HEK293T (cell line): ENCODE results near the gene ZNF341.
A peak's percentile ranks its signal among the peaks of the same experiment; 100 is the strongest.

ENCODE experiments used
- CTCF ChIA-PET: fragments of 350-600 bp; formaldehyde crosslinking; extraction: SDS; loops from one replicate; lab custom pipeline; 2021; ENCODE audit warnings: antibody characterized with exemption, inconsistent platforms; lab: Yijun Ruan, JAX
- POLR2A ChIA-PET: fragments of 350-600 bp; formaldehyde crosslinking; extraction: SDS; loops from one replicate; lab custom pipeline; 2020; ENCODE audit warnings: antibody characterized with exemption, inconsistent platforms; lab: Yijun Ruan, JAX
- DNase-seq: peaks from one replicate; pipeline ENCODE4 v3.0.0; 2012; ENCODE audit warnings: mixed read lengths; ENCODE audit errors: extremely low spot score
- ARNT ChIP-seq: fragments of 450-650 bp; IDR thresholded peaks from 2 replicates; pipeline ENCODE4 v1.6.1; 2017; ENCODE audit warnings: mild to moderate bottlenecking
- BHLHE40 ChIP-seq: fragments of 450-650 bp; IDR thresholded peaks from 2 replicates; pipeline ENCODE4 v1.6.1; 2016; ENCODE audit warnings: mild to moderate bottlenecking, moderate library complexity, borderline replicate concordance
- CTBP1 ChIP-seq: fragments of 450-650 bp; IDR thresholded peaks from 2 replicates; pipeline ENCODE4 v1.6.1; 2016; ENCODE audit warnings: borderline replicate concordance
- ELF4 ChIP-seq: fragments of 450-650 bp; IDR thresholded peaks from 2 replicates; pipeline ENCODE4 v1.6.1; 2017; ENCODE audit warnings: antibody characterized with exemption
- FOXA1 ChIP-seq: fragments of 450-650 bp; IDR thresholded peaks from 2 replicates; pipeline ENCODE4 v1.6.1; 2016; ENCODE audit warnings: mild to moderate bottlenecking
- FOXK2 ChIP-seq: fragments of 450-650 bp; IDR thresholded peaks from 2 replicates; pipeline ENCODE4 v1.6.1; 2016; ENCODE audit warnings: mild to moderate bottlenecking
- FOXM1 ChIP-seq: fragments of 450-650 bp; IDR thresholded peaks from 2 replicates; pipeline ENCODE4 v1.6.1; 2017; ENCODE audit warnings: mild to moderate bottlenecking, borderline replicate concordance
- HDGF ChIP-seq: fragments of 450-650 bp; IDR thresholded peaks from 2 replicates; pipeline ENCODE4 v1.6.1; 2017; ENCODE audit warnings: antibody characterized with exemption, borderline replicate concordance
- L3MBTL2 ChIP-seq: fragments of 450-650 bp; conservative IDR thresholded peaks from 2 replicates; pipeline ENCODE4 v1.6.1; 2016; ENCODE audit warnings: mild to moderate bottlenecking
- LEF1 ChIP-seq: fragments of 450-650 bp; IDR thresholded peaks from 2 replicates; pipeline ENCODE4 v1.6.1; 2017; ENCODE audit warnings: mild to moderate bottlenecking, borderline replicate concordance
- NFRKB ChIP-seq: fragments of 450-650 bp; IDR thresholded peaks from 2 replicates; pipeline ENCODE4 v1.6.1; 2016; ENCODE audit warnings: mild to moderate bottlenecking, moderate library complexity
- SP1 ChIP-seq: fragments of 450-650 bp; IDR thresholded peaks from 2 replicates; pipeline ENCODE4 v1.6.1; 2017
- SUZ12 ChIP-seq: fragments of 450-650 bp; IDR thresholded peaks from 2 replicates; pipeline ENCODE4 v1.6.1; 2016; ENCODE audit warnings: mild to moderate bottlenecking
- TARDBP ChIP-seq: fragments of 450-650 bp; IDR thresholded peaks from 2 replicates; pipeline ENCODE4 v1.6.1; 2016
- ZNF384 ChIP-seq: fragments of 450-650 bp; IDR thresholded peaks from 2 replicates; pipeline ENCODE4 v1.6.1; 2016
- TF ChIP-seq, protein P1 (sequence below): fragments of 450-650 bp; IDR thresholded peaks from 2 replicates; pipeline ENCODE4 v1.6.1; 2016

ZNF341 gene

DNA sequence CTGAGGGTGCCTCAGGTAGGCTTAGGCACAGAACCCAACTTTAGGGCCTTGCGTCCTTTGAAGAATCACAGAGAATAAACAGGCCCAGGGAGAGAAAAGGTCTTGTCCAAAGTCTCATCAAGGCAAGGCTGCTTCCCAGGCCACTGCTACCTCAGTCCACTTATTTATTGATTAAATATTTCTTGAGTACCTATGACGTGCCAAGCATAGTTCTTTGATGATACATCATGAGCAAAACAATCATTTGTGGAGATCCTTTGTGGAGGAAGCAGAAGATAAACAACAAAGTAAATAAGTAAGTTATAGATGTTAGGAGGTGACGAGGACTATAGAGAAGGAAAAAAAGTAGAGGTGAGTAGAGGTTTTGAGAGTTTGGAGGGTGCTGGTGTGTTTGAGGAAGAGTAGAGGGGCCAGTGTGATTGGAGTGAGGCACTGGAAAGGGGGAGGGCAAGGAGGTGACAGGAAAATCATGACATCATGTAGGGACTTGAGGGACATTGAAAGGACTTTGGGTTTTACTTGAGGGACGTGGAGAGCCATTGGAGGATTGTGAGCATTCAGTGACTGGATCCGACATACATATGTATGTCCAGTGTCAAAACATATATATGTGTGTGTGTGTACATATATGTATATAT is 65.2 kb downstream of the ZNF341 start:
- TF ChIP-seq FOXA1 = no peak
- no peak for TF ChIP-seq ZNF384
- TF ChIP-seq HDGF = no peak
- no peak for TF ChIP-seq FOXM1
- TF ChIP-seq BHLHE40 = no peak
- no peak for TF ChIP-seq ARNT
- TF ChIP-seq, protein P1, sequence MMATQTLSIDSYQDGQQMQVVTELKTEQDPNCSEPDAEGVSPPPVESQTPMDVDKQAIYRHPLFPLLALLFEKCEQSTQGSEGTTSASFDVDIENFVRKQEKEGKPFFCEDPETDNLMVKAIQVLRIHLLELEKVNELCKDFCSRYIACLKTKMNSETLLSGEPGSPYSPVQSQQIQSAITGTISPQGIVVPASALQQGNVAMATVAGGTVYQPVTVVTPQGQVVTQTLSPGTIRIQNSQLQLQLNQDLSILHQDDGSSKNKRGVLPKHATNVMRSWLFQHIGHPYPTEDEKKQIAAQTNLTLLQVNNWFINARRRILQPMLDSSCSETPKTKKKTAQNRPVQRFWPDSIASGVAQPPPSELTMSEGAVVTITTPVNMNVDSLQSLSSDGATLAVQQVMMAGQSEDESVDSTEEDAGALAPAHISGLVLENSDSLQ = no peak
- TF ChIP-seq TARDBP = no peak
- TF ChIP-seq CTBP1 = no peak
- no peak for TF ChIP-seq ELF4
- TF ChIP-seq SUZ12 = no peak
- TF ChIP-seq L3MBTL2 = no peak
- TF ChIP-seq FOXK2 = no peak
- no peak for TF ChIP-seq LEF1
- no peak for TF ChIP-seq SP1
- no peak for TF ChIP-seq NFRKB
- CTCF ChIA-PET = no interaction called here
- POLR2A ChIA-PET = no interaction called here
- DNase-seq = no peak

DNA sequence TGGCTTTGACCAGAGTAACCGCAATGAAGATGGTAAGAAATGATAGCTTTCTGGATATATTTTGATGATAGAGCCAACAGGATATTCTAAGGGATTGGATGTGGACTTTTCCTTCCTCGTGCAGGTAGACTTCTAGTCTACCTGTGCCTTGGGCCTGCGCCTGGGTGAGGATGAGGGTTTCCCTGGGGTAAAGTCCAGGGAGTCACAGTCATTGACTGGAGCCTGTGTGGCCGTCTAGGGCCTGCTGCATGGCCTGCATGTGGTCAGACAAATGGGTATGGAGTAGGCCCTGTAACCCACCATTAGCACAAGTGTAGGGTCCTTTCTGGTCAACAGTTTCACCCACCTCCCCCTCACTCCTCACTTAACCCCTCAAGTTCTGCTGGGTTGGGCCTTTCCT is 66.6 kb downstream of the ZNF341 start:
- POLR2A ChIA-PET = no interaction called here
- CTCF ChIA-PET = no interaction called here
- DNase-seq = no peak
- TF ChIP-seq LEF1 = no peak
- TF ChIP-seq FOXA1 = no peak
- TF ChIP-seq FOXK2 = no peak
- TF ChIP-seq ELF4 = no peak
- TF ChIP-seq SUZ12 = no peak
- no peak for TF ChIP-seq HDGF
- no peak for TF ChIP-seq FOXM1

DNA sequence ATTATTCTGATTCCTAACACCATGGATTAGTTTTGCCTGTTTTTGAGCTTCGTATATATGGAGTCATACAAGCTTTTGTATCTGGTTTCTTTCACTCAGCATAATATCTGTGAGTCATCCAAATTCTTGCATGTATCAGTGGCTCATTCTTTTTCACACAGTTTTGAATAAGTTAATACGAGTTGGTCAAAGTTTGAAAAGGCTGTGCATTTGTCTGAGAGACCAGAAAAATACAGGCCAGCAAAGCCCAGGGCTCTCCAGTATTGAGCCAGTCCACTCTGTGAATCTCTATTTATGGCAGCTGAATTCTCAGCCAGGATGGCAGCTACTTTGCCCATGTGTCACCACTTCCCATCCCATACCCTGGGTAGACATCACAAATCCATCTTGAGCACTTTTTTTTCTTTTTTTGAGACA is 72.1 kb downstream of the ZNF341 start:
- no peak for DNase-seq
- TF ChIP-seq FOXK2 (no peak), FOXA1 (no peak), NFRKB (no peak), ZNF384 (no peak), CTBP1 (no peak), TARDBP (no peak), ELF4 (no peak), SUZ12 (no peak), LEF1 (no peak), FOXM1 (no peak), BHLHE40 (no peak), SP1 (no peak), ARNT (no peak), L3MBTL2 (no peak)
- TF ChIP-seq, protein P1 = no peak
- CTCF ChIA-PET = no interaction called here
- POLR2A ChIA-PET = interaction anchor here (1.3 kb wide), 1 partner anchor 10 kb away, joined by 4 read pairs; no protein-coding TSS in a partner anchor

DNA sequence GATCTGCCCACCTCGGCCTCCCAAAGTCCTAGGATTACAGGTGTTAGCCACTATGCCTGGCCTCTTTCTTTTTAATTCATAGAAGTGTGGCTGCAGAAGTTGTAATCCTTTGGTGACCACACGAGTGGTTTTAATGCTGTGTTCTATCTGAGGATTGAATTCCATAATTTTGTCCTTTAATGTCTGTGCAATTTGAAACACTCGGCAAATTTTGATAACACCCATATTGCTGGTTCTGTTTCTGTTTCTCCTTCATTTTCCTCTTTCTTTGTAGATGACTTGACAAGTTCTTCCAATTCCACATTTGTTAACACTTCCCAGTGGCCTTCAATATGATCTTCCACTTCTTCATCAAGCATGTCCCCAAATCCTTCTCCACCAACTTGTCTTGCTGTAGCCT is 76.6 kb downstream of the ZNF341 start:
- CTCF ChIA-PET = no interaction called here
- TF ChIP-seq L3MBTL2 (no peak), NFRKB (no peak), FOXK2 (no peak), BHLHE40 (no peak), SP1 (no peak), ZNF384 (no peak), TARDBP (no peak), SUZ12 (no peak), ARNT (no peak), FOXA1 (no peak), FOXM1 (no peak), CTBP1 (no peak), LEF1 (no peak), HDGF (no peak), ELF4 (no peak)
- TF ChIP-seq, protein P1 = no peak
- POLR2A ChIA-PET = no interaction called here
- DNase-seq = no peak

DNA sequence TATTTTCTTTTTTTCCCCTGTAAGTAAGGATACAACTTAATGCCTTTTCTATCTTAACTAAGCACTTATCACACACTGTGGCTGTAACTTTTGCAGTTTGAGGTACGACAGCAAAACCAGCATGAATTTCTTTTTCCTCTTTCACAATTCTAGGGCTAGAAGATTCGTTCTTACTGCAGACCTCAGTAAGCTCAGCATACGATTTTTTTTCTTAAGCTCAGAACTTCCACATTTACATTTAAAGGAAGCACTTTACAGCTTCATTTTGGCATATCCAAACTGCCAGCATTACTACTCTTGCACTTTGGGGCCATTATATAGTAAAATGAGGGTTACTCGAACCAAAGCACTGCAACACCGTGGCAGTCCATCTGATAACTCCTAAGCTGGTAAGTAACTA is 78.5 kb downstream of the ZNF341 start:
- ChIA-PET POLR2A (interaction anchor here (3.5 kb wide), 1 partner anchor 302 kb away, joined by 10 read pairs; the partner anchor contains the start of gene EIF2S2), CTCF (interaction anchor here (0.6 to 1.1 kb wide), 2 partner anchors 16 to 345 kb away, joined by 3 read pairs; no protein-coding TSS in a partner anchor)
- no peak for TF ChIP-seq ELF4
- no peak for TF ChIP-seq FOXM1
- no peak for DNase-seq

DNA sequence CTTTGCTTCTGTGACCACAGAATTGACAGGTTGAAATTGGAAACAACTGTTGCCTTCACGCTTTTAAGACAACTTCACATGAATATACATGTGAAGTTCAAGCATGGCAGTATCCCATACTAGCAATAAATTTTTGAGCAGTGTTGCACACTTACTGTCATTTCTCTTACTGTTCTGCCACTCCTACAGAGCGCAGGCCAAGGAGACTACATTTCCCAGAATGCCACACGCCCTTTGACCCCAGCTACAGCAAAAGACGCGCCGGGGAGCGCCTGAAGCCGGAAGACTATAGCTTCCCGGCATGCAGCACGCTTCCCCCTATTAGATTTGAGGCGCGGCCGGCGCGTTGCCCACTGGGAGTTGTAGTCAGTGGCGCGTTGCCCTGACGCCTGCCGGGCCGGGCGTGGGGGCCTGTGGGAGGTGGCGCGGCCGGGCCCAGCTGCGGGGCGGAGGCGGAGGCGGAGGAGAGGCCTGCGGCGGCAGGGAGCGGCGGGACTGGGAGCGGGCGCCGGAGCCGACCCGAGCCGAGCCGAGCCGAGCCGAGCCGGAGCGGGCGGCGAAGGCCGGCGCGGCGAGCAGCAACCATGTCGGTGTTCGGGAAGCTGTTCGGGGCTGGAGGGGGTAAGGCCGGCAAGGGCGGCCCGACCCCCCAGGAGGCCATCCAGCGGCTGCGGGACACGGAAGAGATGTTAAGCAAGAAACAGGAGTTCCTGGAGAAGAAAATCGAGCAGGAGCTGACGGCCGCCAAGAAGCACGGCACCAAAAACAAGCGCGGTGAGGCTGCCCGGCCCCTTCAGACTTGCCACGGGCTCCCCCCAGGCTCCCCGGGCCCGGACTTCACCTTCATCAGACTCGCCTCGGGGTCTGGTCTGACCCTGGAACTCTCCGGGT is 79.3 kb downstream of the ZNF341 start, which contains the start of gene CHMP4B:
Gene CHMP4B, plus strand, starts transcription at position 464 of the 891 bp plus-strand sequence. Its CDS starts 121 bp downstream, at position 585.
- POLR2A ChIA-PET = interaction anchor here (0.7 to 3.5 kb wide), 4 partner anchors 14 to 301 kb away, joined by 3 to 10 read pairs (median 3); partner anchors contain the start of gene EIF2S2
- peak; percentile 97 for DNase-seq
- CTCF ChIA-PET = interaction anchor here (1.1 kb wide), 1 partner anchor 17 kb away, joined by 3 read pairs; no protein-coding TSS in a partner anchor
- TF ChIP-seq HDGF (no peak), SUZ12 (peak; percentile 89), L3MBTL2 (no peak), FOXM1 (no peak), ELF4 (peak; percentile 98), LEF1 (no peak), CTBP1 (no peak), FOXA1 (no peak), TARDBP (no peak), BHLHE40 (no peak)
- TF ChIP-seq, protein P1 = peak; percentile 27; the same call in 1 of the 2 replicates
